IPS-20b (cell line): ENCODE data around the gene IQSEC1.

Source experiments
- H3K27ac ChIP-seq: one replicate; pipeline ENCODE4 v1.5.1; 2013; ENCODE audit warnings: low read length
- H3K27me3 ChIP-seq: 2 replicates; pipeline ENCODE4 v1.6.1; 2013; ENCODE audit warnings: mild to moderate bottlenecking, low read length, inconsistent platforms; ENCODE audit not compliant: insufficient read depth
- H3K36me3 ChIP-seq: 2 replicates; pipeline ENCODE4 v1.6.1; 2013; ENCODE audit warnings: low read depth, mild to moderate bottlenecking, inconsistent platforms, low read length, moderate library complexity; ENCODE audit not compliant: insufficient read depth
- H3K4me1 ChIP-seq: 2 replicates; pipeline ENCODE4 v1.6.1; 2013; ENCODE audit warnings: mild to moderate bottlenecking, control low read depth, inconsistent platforms, low read length, moderate library complexity; ENCODE audit not compliant: insufficient read depth
- H3K4me3 ChIP-seq: 2 replicates; pipeline ENCODE4 v1.5.1; 2013; ENCODE audit warnings: mild to moderate bottlenecking, low read length, inconsistent platforms
- H3K9ac ChIP-seq: 2 replicates; pipeline ENCODE4 v1.6.1; 2013; ENCODE audit warnings: low read depth, mild to moderate bottlenecking, inconsistent platforms, low read length, moderate library complexity
- H3K9me3 ChIP-seq: 2 replicates; pipeline ENCODE4 v1.6.1; 2013; ENCODE audit warnings: mild to moderate bottlenecking, low read depth, low read length, inconsistent platforms; ENCODE audit not compliant: insufficient read depth

The IQSEC1 gene

GRCh38 chr3:12932347-12932746, 140.9 kb downstream of the IQSEC1 start:
- Histone ChIP-seq H3K27ac (no peak overlapping the region), H3K27me3 (no peaks in the 10 kb centered on the region), H3K4me3 (no peak overlapping the region), H3K9me3 (no peaks in the 10 kb centered on the region), H3K4me1 (no peaks in the 10 kb centered on the region), H3K9ac (no peak overlapping the region), H3K36me3 (peaks cover 23% of the 10 kb centered on the region)

- Histone ChIP-seq H3K36me3 (peaks cover 23% of the 10 kb centered on the region), H3K4me1 (no peaks in the 10 kb centered on the region), H3K9me3 (no peaks in the 10 kb centered on the region), H3K27me3 (no peaks in the 10 kb centered on the region), H3K9ac (no peak overlapping the region), H3K4me3 (no peak overlapping the region), H3K27ac (no peak overlapping the region)
Observed at GRCh38 chr3:12931273-12931905, 141.8 kb downstream of the IQSEC1 start.

GRCh38 chr3:12929801-12930200, 143.4 kb downstream of the IQSEC1 start:
- no peaks in the 10 kb centered on the region for H3K9me3 ChIP-seq
- peaks cover 12% of the 10 kb centered on the region; the same call in 1 of the 2 replicates for H3K36me3 ChIP-seq
- H3K27me3 ChIP-seq, result no peaks in the 10 kb centered on the region
- H3K9ac ChIP-seq, result no peak overlapping the region
- no peak overlapping the region for H3K4me3 ChIP-seq
- H3K4me1 ChIP-seq, result no peaks in the 10 kb centered on the region
- no peak overlapping the region for H3K27ac ChIP-seq

GRCh38 chr3:12926660-12927059, 146.6 kb downstream of the IQSEC1 start:
- no peaks in the 10 kb centered on the region for H3K4me1 ChIP-seq
- no peaks in the 10 kb centered on the region for H3K9me3 ChIP-seq
- H3K27ac ChIP-seq, result no peak overlapping the region

GRCh38 chr3:12925648-12926047, 147.6 kb downstream of the IQSEC1 start:
- Histone ChIP-seq H3K36me3 (peaks cover 21% of the 10 kb centered on the region), H3K4me3 (no peak overlapping the region), H3K27ac (no peak overlapping the region), H3K9ac (no peak overlapping the region), H3K9me3 (no peaks in the 10 kb centered on the region), H3K27me3 (no peaks in the 10 kb centered on the region), H3K4me1 (no peaks in the 10 kb centered on the region)

More at GRCh38 chr3:12926660-12927059, 146.6 kb downstream of the IQSEC1 start:
- Histone ChIP-seq H3K36me3 (peaks cover 11% of the 10 kb centered on the region), H3K4me3 (no peak overlapping the region), H3K27me3 (no peaks in the 10 kb centered on the region), H3K9ac (no peak overlapping the region)

GRCh38 chr3:12924437-12924836, 148.8 kb downstream of the IQSEC1 start:
- Histone ChIP-seq H3K27ac (no peak overlapping the region), H3K4me3 (no peak overlapping the region), H3K9ac (no peak overlapping the region), H3K36me3 (peaks cover 32% of the 10 kb centered on the region), H3K4me1 (no peaks in the 10 kb centered on the region), H3K9me3 (no peaks in the 10 kb centered on the region), H3K27me3 (no peaks in the 10 kb centered on the region)

GRCh38 chr3:12922881-12923431, 150.3 kb downstream of the IQSEC1 start:
- H3K36me3 ChIP-seq, result peaks cover 37% of the 10 kb centered on the region
- no peak overlapping the region for H3K9ac ChIP-seq

GRCh38 chr3:12922306-12922705, 150.9 kb downstream of the IQSEC1 start:
- Histone ChIP-seq H3K4me3 (no peak overlapping the region), H3K9me3 (no peaks in the 10 kb centered on the region), H3K27ac (no peak overlapping the region), H3K36me3 (peaks cover 37% of the 10 kb centered on the region), H3K9ac (no peak overlapping the region), H3K27me3 (no peaks in the 10 kb centered on the region), H3K4me1 (no peaks in the 10 kb centered on the region)

More at GRCh38 chr3:12922881-12923431, 150.3 kb downstream of the IQSEC1 start:
- no peaks in the 10 kb centered on the region for H3K4me1 ChIP-seq
- H3K27me3 ChIP-seq, result no peaks in the 10 kb centered on the region
- H3K27ac ChIP-seq, result no peak overlapping the region
- no peak overlapping the region for H3K4me3 ChIP-seq
- no peaks in the 10 kb centered on the region for H3K9me3 ChIP-seq

- no peak overlapping the region for H3K27ac ChIP-seq
- no peaks in the 10 kb centered on the region for H3K9me3 ChIP-seq
- H3K4me3 ChIP-seq, result no peak overlapping the region
- peaks cover 37% of the 10 kb centered on the region for H3K36me3 ChIP-seq
- H3K9ac ChIP-seq, result no peak overlapping the region
- no peaks in the 10 kb centered on the region for H3K4me1 ChIP-seq
- no peaks in the 10 kb centered on the region for H3K27me3 ChIP-seq
Observed at GRCh38 chr3:12921736-12922135, 151.5 kb downstream of the IQSEC1 start.

- Histone ChIP-seq H3K27ac (no peak overlapping the region), H3K36me3 (peaks cover 37% of the 10 kb centered on the region), H3K4me3 (no peak overlapping the region), H3K27me3 (no peaks in the 10 kb centered on the region), H3K4me1 (no peaks in the 10 kb centered on the region), H3K9me3 (no peaks in the 10 kb centered on the region), H3K9ac (no peak overlapping the region)
Observed at GRCh38 chr3:12920967-12921366, 152.3 kb downstream of the IQSEC1 start.

GRCh38 chr3:12919205-12919604, 154.0 kb downstream of the IQSEC1 start:
- H3K27ac ChIP-seq, result no peak overlapping the region
- H3K27me3 ChIP-seq, result no peaks in the 10 kb centered on the region
- peaks cover 33% of the 10 kb centered on the region; the same call in 1 of the 2 replicates for H3K36me3 ChIP-seq
- no peaks in the 10 kb centered on the region for H3K4me1 ChIP-seq
- H3K4me3 ChIP-seq, result no peak overlapping the region
- H3K9me3 ChIP-seq, result no peaks in the 10 kb centered on the region
- no peak overlapping the region for H3K9ac ChIP-seq

- Histone ChIP-seq H3K4me1 (no peaks in the 10 kb centered on the region), H3K9ac (no peak overlapping the region), H3K27ac (no peak overlapping the region), H3K36me3 (peaks cover 33% of the 10 kb centered on the region), H3K27me3 (no peaks in the 10 kb centered on the region), H3K9me3 (no peaks in the 10 kb centered on the region; the same call in 1 of the 2 replicates), H3K4me3 (no peak overlapping the region)
Observed at GRCh38 chr3:12918231-12918630, 155.0 kb downstream of the IQSEC1 start.
